T-helper 1 cell treated with Interleukin-12 subunit alpha and Interleukin-12 subunit beta and Interleukin-4 antibody, amounts not matched to agents 30 μg/mL and 1 μg/mL, for 36 hours (primary cell): ENCODE data around the gene RALGPS2.

ENCODE experiments used
- H3K27ac Mint-ChIP-seq: one replicate; pipeline ENCODE4 v1.8.0; 2021; ENCODE audit warnings: mild to moderate bottlenecking, mixed read lengths
- H3K27me3 Mint-ChIP-seq: one replicate; pipeline ENCODE4 v1.8.0; 2021; ENCODE audit warnings: low read depth, mixed read lengths
- H3K36me3 Mint-ChIP-seq: one replicate; pipeline ENCODE4 v1.8.0; 2021; ENCODE audit warnings: low read depth, mixed read lengths
- H3K4me1 Mint-ChIP-seq: one replicate; pipeline ENCODE4 v1.8.0; 2021; ENCODE audit warnings: low read depth, mixed read lengths
- H3K4me3 Mint-ChIP-seq: one replicate; pipeline ENCODE4 v1.8.0; 2021; ENCODE audit warnings: mild to moderate bottlenecking, moderate library complexity, mixed read lengths
- H3K9me3 Mint-ChIP-seq: one replicate; pipeline ENCODE4 v1.8.0; 2021; ENCODE audit warnings: mixed read lengths

The RALGPS2 gene

GRCh38 chr1:178918955-178919354, 193.9 kb downstream of the RALGPS2 start:
- H3K36me3 Mint-ChIP-seq: no peaks in the 10 kb centered on the region
- no peaks in the 10 kb centered on the region for H3K4me1 Mint-ChIP-seq
- peaks cover 10% of the 10 kb centered on the region for H3K27me3 Mint-ChIP-seq
- no peak overlapping the region for H3K27ac Mint-ChIP-seq
- H3K4me3 Mint-ChIP-seq: no peak overlapping the region
- H3K9me3 Mint-ChIP-seq: no peaks in the 10 kb centered on the region

- H3K9me3 Mint-ChIP-seq: peaks cover 4% of the 10 kb centered on the region
- H3K4me1 Mint-ChIP-seq: no peaks in the 10 kb centered on the region
- no peaks in the 10 kb centered on the region for H3K36me3 Mint-ChIP-seq
- peaks cover 16% of the 10 kb centered on the region for H3K27me3 Mint-ChIP-seq
- no peak overlapping the region for H3K4me3 Mint-ChIP-seq
- no peak overlapping the region for H3K27ac Mint-ChIP-seq
These were observed 194.5 kb downstream of the RALGPS2 start for GRCh38 chr1:178919581-178919980.

- Mint-ChIP-seq H3K9me3 (peaks cover 10% of the 10 kb centered on the region), H3K4me3 (no peak overlapping the region), H3K36me3 (no peaks in the 10 kb centered on the region), H3K27ac (no peak overlapping the region), H3K4me1 (no peaks in the 10 kb centered on the region), H3K27me3 (peaks cover 22% of the 10 kb centered on the region)
These were observed 196.5 kb downstream of the RALGPS2 start for GRCh38 chr1:178921499-178921898.

GRCh38 chr1:178923512-178923911, 198.5 kb downstream of the RALGPS2 start:
- H3K36me3 Mint-ChIP-seq: no peaks in the 10 kb centered on the region
- H3K4me1 Mint-ChIP-seq: no peaks in the 10 kb centered on the region
- H3K9me3 Mint-ChIP-seq: peaks cover 10% of the 10 kb centered on the region
- H3K27ac Mint-ChIP-seq: no peak overlapping the region
- no peak overlapping the region for H3K4me3 Mint-ChIP-seq
- peaks cover 20% of the 10 kb centered on the region for H3K27me3 Mint-ChIP-seq

GRCh38 chr1:178926046-178926445, 201.0 kb downstream of the RALGPS2 start:
- no peaks in the 10 kb centered on the region for H3K36me3 Mint-ChIP-seq
- H3K4me3 Mint-ChIP-seq: no peak overlapping the region
- H3K27ac Mint-ChIP-seq: no peak overlapping the region
- no peaks in the 10 kb centered on the region for H3K4me1 Mint-ChIP-seq
- peaks cover 10% of the 10 kb centered on the region for H3K9me3 Mint-ChIP-seq
- H3K27me3 Mint-ChIP-seq: peaks cover 20% of the 10 kb centered on the region

DNA sequence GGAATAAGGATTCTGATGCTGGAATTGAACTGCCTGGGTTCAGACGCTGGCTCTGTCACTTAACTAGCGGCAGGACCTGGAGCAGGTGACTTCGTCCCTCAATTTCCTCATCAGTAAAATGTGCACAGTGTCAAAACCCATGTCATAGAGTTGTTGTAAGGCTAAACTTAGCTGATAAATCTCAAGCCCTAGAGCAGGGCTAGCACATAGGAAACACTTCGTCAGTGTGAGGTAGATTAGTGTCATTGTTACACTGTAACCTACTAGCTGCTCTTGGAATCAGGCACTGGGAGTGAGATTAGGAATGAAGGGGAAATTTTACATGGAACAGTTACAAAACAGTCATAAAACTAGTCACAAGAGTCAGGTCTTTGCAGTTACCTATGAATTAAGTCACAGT, 202.0 kb downstream of the RALGPS2 start:
- no peaks in the 10 kb centered on the region for H3K4me1 Mint-ChIP-seq
- peaks cover 20% of the 10 kb centered on the region for H3K27me3 Mint-ChIP-seq
- H3K9me3 Mint-ChIP-seq: peaks cover 10% of the 10 kb centered on the region
- no peaks in the 10 kb centered on the region for H3K36me3 Mint-ChIP-seq
- H3K4me3 Mint-ChIP-seq: no peak overlapping the region
- no peak overlapping the region for H3K27ac Mint-ChIP-seq

DNA sequence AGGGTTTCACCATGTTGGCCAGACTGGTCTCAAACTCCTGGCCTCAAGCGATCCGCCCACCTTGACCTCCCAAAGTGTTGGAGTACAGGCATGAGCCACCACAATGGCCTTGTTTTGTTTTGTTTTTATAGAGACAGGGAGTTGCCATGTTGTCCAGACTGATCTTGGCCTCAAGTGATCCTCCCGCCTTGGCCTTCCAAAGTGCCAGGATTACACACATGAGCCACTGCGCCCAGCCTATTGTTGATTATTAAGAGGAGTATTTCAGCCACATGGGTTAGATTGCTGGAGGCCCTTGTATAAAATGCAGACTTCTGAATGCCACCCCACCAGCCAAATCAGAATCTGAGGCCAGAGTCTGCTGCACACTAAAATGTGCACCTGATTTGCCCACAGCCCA, 203.0 kb downstream of the RALGPS2 start:
- Mint-ChIP-seq H3K27ac (no peak overlapping the region), H3K27me3 (peaks cover 20% of the 10 kb centered on the region), H3K9me3 (peaks cover 10% of the 10 kb centered on the region), H3K4me1 (no peaks in the 10 kb centered on the region), H3K36me3 (no peaks in the 10 kb centered on the region), H3K4me3 (no peak overlapping the region)

DNA sequence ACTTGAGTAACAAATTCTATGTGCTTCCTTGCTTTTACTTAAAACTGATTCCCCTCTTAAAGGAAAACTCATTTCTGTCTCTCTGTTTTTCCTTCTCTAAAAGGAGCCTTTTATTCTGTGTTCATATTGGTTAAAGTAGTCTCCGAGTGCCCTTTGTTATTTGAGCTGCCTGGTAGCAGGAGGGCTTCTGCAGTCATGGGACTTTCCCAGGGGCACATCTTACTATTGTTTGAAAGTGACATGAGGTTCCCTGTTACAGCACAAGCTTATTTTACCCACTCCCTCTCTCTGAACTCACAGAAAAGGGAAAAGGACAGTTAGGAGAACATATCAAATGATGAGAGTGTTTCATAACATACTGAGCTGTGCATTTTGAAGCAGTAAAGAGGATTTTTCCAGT, 203.9 kb downstream of the RALGPS2 start:
- no peak overlapping the region for H3K27ac Mint-ChIP-seq
- H3K4me1 Mint-ChIP-seq: no peaks in the 10 kb centered on the region
- peaks cover 20% of the 10 kb centered on the region for H3K27me3 Mint-ChIP-seq
- H3K36me3 Mint-ChIP-seq: no peaks in the 10 kb centered on the region
- no peak overlapping the region for H3K4me3 Mint-ChIP-seq
- peaks cover 10% of the 10 kb centered on the region for H3K9me3 Mint-ChIP-seq

- Mint-ChIP-seq H3K36me3 (no peaks in the 10 kb centered on the region), H3K4me3 (no peak overlapping the region)
These were observed 207.0 kb downstream of the RALGPS2 start for GRCh38 chr1:178931858-178932551.

GRCh38 chr1:178932552-178932906, 207.5 kb downstream of the RALGPS2 start:
- H3K4me1 Mint-ChIP-seq: no peaks in the 10 kb centered on the region
- H3K9me3 Mint-ChIP-seq: no peaks in the 10 kb centered on the region
- H3K27ac Mint-ChIP-seq: no peak overlapping the region
- no peak overlapping the region for H3K4me3 Mint-ChIP-seq
- H3K36me3 Mint-ChIP-seq: no peaks in the 10 kb centered on the region
- H3K27me3 Mint-ChIP-seq: peaks cover 3% of the 10 kb centered on the region

More at GRCh38 chr1:178931858-178932551, 207.0 kb downstream of the RALGPS2 start:
- no peak overlapping the region for H3K27ac Mint-ChIP-seq
- peaks cover 3% of the 10 kb centered on the region for H3K27me3 Mint-ChIP-seq
- no peaks in the 10 kb centered on the region for H3K4me1 Mint-ChIP-seq
- H3K9me3 Mint-ChIP-seq: no peaks in the 10 kb centered on the region

DNA sequence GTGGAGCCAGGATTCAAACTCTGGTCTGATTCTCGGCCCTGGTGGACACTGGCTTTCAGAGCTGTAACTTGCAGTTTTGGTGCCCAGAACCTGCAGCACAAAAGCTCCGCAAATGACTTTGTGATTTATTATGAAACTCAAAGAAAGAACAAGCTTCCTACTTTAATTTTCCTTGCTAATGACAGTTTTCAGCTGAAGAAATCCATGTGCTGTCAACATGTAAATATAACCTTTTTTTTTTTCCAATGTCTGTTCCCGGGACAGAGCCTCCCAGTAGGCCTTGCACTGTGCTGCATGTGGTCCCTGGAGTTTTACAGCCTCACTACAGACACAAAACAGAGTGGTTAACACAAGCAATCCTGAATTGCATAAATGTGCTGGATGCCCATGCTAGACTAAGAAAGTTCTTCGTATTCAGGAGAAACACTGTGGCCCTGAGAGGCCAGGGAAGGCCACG, 208.1 kb downstream of the RALGPS2 start:
- Mint-ChIP-seq H3K9me3 (no peaks in the 10 kb centered on the region), H3K36me3 (no peaks in the 10 kb centered on the region), H3K4me3 (no peak overlapping the region), H3K4me1 (no peaks in the 10 kb centered on the region), H3K27me3 (peaks cover 3% of the 10 kb centered on the region), H3K27ac (no peak overlapping the region)

DNA sequence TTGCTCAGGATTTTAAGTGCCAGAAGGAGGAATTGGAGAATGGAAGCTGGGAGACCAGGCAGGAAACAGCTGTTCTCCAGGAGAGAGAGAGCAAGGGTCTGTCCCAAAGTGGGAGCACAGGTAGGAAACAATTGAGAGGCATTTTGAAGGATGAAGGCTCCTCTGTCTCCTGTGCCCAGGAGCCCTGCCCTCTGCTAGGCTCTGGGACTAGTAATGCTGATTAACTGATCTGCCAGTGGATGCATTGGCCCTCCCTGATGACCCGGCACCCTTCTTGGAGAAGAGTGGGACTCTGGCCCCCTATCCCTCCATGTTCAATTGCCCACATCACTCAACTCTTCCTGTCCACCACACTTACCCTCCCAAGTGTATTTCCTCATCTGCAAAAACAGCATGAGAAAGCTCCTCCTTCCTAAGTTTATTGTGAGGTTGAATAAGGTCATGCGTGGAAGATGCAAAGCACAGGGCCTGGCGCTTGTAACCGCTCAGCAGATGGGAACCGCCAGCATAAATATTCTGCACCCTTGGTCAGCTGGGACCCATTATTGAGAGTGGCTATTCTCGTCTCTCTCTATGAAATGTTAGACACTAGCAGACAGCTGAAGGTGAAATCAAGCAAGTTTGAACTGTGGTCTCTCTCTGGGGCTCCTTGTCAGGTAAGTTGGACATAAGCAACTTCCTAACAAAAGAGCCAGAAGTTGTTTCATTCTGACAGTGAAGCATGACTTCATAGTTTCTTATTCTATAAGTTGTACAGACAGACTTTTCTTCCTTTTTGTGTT, 208.9 kb downstream of the RALGPS2 start:
- Mint-ChIP-seq H3K4me1 (no peaks in the 10 kb centered on the region), H3K9me3 (no peaks in the 10 kb centered on the region), H3K36me3 (no peaks in the 10 kb centered on the region), H3K27ac (no peak overlapping the region), H3K4me3 (no peak overlapping the region), H3K27me3 (peaks cover 3% of the 10 kb centered on the region)

DNA sequence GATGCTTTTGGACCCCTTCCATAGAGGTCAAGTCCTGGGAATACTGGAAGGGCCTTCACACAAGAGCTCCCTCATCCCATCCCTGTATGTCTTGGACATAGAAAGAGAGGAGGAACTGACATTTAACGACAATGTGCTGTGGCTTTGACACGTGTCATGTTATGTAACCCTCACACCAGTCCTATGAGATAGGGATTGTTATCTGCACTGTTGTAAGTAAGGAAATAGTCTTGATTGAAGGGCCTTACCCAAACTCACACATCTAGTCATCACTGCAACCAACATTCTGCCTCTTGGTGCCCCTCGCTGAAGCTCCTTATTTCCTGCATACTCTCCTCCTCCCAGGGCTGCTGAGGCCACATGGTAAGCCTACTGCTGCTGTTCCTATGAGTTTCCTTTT, 209.5 kb downstream of the RALGPS2 start:
- Mint-ChIP-seq H3K27me3 (peaks cover 3% of the 10 kb centered on the region), H3K4me3 (no peak overlapping the region), H3K4me1 (no peaks in the 10 kb centered on the region), H3K27ac (no peak overlapping the region), H3K9me3 (no peaks in the 10 kb centered on the region), H3K36me3 (no peaks in the 10 kb centered on the region)

- H3K27ac Mint-ChIP-seq: no peak overlapping the region
- H3K36me3 Mint-ChIP-seq: no peaks in the 10 kb centered on the region
- H3K9me3 Mint-ChIP-seq: no peaks in the 10 kb centered on the region
- no peak overlapping the region for H3K4me3 Mint-ChIP-seq
- H3K4me1 Mint-ChIP-seq: no peaks in the 10 kb centered on the region
- H3K27me3 Mint-ChIP-seq: peaks cover 3% of the 10 kb centered on the region
These were observed 210.6 kb downstream of the RALGPS2 start for GRCh38 chr1:178935610-178936009.

GRCh38 chr1:178937695-178938094, 212.7 kb downstream of the RALGPS2 start:
- Mint-ChIP-seq H3K27ac (no peak overlapping the region), H3K4me1 (peaks cover 2% of the 10 kb centered on the region)

More at GRCh38 chr1:178937695-178938094, 212.7 kb downstream of the RALGPS2 start:
- H3K36me3 Mint-ChIP-seq: no peaks in the 10 kb centered on the region
- H3K27me3 Mint-ChIP-seq: no peaks in the 10 kb centered on the region
- H3K9me3 Mint-ChIP-seq: no peaks in the 10 kb centered on the region
- H3K4me3 Mint-ChIP-seq: no peak overlapping the region
